D721Med (cell line): Measurements from ENCODE around the gene SNX1.

Source experiments
- DNase-seq: peaks from one replicate; pipeline ENCODE4 v3.0.0; 2011; ENCODE audit warnings: low spot score; ENCODE audit not compliant: insufficient read length
- FAIRE-seq: peaks from 2 replicates; lab custom pipeline; 2011; peaks lifted over from hg19 to GRCh38; lab: Jason Lieb, UNC
- TF ChIP-seq, protein P1 (sequence below): IDR thresholded peaks from 2 replicates; pipeline ENCODE4 v1.5.1; 2012; ENCODE audit warnings: mild to moderate bottlenecking, control low read depth; ENCODE audit not compliant: insufficient read depth; ENCODE audit errors: missing control alignments

The SNX1 gene

GRCh38 chr15:64156652-64157331 is 61.0 kb downstream of the SNX1 start:
- TF ChIP-seq, protein P1, sequence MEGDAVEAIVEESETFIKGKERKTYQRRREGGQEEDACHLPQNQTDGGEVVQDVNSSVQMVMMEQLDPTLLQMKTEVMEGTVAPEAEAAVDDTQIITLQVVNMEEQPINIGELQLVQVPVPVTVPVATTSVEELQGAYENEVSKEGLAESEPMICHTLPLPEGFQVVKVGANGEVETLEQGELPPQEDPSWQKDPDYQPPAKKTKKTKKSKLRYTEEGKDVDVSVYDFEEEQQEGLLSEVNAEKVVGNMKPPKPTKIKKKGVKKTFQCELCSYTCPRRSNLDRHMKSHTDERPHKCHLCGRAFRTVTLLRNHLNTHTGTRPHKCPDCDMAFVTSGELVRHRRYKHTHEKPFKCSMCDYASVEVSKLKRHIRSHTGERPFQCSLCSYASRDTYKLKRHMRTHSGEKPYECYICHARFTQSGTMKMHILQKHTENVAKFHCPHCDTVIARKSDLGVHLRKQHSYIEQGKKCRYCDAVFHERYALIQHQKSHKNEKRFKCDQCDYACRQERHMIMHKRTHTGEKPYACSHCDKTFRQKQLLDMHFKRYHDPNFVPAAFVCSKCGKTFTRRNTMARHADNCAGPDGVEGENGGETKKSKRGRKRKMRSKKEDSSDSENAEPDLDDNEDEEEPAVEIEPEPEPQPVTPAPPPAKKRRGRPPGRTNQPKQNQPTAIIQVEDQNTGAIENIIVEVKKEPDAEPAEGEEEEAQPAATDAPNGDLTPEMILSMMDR: no peak
- FAIRE-seq (no peak), DNase-seq (no peak)

- no peak for FAIRE-seq
- TF ChIP-seq, protein P1: no peak
- DNase-seq: no peak
Measured at GRCh38 chr15:64157599-64158125, 61.9 kb downstream of the SNX1 start.

DNA sequence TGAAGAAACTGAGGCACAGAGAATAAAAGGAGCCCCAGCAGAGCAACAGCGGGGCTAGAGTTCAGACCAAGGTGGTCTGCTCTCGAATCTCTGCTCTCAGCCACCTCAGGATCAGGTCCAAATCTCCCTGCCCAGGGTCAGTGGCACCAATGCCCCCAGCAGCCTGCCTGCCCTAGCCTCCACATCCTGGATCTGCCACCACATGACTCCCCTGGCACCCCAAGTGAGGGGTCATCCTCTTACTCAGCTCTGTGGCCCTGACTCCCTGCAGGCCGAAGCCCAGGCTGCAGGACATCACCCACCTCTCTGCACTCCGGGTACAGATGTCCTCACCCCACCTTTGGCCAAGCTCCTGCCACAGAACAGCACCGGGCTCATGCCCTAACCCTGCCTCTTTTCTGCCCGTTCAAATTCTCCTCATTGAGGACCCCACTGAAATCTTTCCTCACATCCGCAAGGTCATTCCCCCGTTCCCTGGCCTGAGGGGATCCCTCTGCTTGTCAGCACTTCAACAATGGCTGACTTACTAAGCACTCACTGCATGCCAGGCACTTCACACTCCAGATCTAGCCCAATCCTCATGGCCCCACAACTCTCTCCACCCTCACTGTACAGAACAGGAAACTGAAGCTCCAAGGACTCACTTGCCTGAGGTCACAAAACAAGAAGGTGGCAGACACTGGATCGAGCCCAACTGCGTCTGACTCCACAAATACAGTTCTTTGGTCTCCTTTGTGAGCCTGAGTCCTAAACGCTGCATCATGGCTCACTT is 62.8 kb downstream of the SNX1 start:
- no peak for DNase-seq
- TF ChIP-seq, protein P1: no peak
- FAIRE-seq: no peak

DNA sequence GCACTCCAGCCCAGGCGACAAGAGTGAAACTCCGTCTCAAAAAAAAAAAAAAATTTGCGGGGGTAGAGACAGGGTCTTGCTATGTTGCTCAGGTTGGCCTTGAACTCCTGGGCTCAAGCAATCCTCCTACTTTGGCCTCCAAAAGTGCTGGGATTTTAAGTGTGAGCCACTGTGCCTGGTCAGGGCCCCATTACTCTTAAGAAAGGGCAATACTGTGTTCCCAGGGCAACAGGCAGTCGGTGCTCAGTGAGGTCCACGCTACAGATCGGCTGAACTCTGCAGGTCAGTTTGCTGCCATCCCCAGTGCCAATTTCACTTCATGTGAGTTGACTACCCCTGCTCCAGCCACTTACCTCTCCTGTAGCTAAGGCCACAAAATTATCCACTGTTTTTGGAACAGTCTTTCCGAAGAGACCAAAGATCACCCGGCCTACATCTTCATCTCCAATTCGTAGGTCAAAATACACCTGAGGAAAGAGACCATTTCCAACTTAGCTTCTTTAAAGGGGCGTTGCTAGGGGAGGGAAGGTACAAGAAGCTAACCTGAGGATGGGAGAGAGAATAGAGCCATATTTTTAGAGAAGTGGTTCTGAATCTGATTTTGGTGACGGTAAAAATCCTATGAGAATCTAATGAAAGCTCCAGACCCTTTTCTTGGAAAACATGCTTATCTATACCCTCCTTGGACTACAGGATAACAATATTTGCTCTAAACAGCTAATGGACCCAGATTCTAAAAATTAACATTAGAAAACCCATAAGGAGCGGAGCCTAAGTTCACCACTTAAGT is 66.1 kb downstream of the SNX1 start:
- TF ChIP-seq, protein P1: no peak

GRCh38 chr15:64162478-64162868 is 66.7 kb downstream of the SNX1 start:
- TF ChIP-seq, protein P1: no peak
- DNase-seq: no peak
- FAIRE-seq: no peak

More for the DNA sequence above, 66.1 kb downstream of the SNX1 start:
- no peak for DNase-seq
- no peak for FAIRE-seq

GRCh38 chr15:64162869-64163658 is 67.3 kb downstream of the SNX1 start, which contains the start of gene PPIB:
PPIB (minus strand) TSS chr15:64163022; CDS start chr15:64162986, 36 bp downstream.
- TF ChIP-seq, protein P1: peak; percentile 78
- FAIRE-seq (no peak), DNase-seq (peak; percentile 95)
